Mucosa of descending colon (tissue), 3 donors: ENCODE measurements around the gene CSNK1E. TPM values are rescaled to one million over a fixed set of nuclear protein-coding genes. Genes with fewer than 3 reads are reported as not detected.

Experiments
- ATAC-seq: fragments of 200-7000 bp; cut with Tn5 transposase; one replicate; pipeline ENCODE4 v1.9.1; 2020; ENCODE audit warnings: mild to moderate bottlenecking, moderate library complexity
- DNase-seq, 3 donors: peaks; one replicate each; pipeline ENCODE4 v3.0.0-alpha.2; 2020
- H3K36me3 ChIP-seq: fragments of 200-600 bp; one replicate; pipeline ENCODE4 v1.8.0; 2021; ENCODE audit warnings: low read depth, mild to moderate bottlenecking
- H3K4me1 ChIP-seq: fragments of 200-600 bp; one replicate; pipeline ENCODE4 v1.8.0; 2021; ENCODE audit warnings: low read depth, mild to moderate bottlenecking
- H3K4me3 ChIP-seq: fragments of 200-600 bp; one replicate; pipeline ENCODE4 v1.8.0; 2021; ENCODE audit warnings: mild to moderate bottlenecking
- H3K9me3 ChIP-seq: fragments of 200-600 bp; one replicate; pipeline ENCODE4 v1.8.0; 2021; ENCODE audit warnings: mild to moderate bottlenecking
- CTCF ChIP-seq: fragments of 200-600 bp; IDR thresholded peaks from one replicate; pipeline ENCODE4 v1.8.0; 2022; ENCODE audit warnings: antibody characterized with exemption, mild to moderate bottlenecking
- intact Hi-C, 2 donors: fragments of 100-400 bp; cut with DNase I in 1 of 2; cut with micrococcal nuclease in 1 of 2; formaldehyde crosslinking; loops; one replicate each; pipeline versions ENCODE4 v1.11.0 to v1.11.1; 2022; cut with DNase I, micrococcal nuclease
- total RNA-seq, 3 donors: library from RNA; stranded (reverse); fragmentation: NEBNext Ultra II Directional in 2 of 3; extraction: Animal tissue kit (Norgen Biotek cat#: 25700) in 2 of 3; gene quantifications; one replicate each; pipeline versions ENCODE4 v1.2.1 to v1.2.4, GENCODE V29; 2021 to 2023
- donor health status: DM: no; HTN: no; CAD: no; lungs with moderate emphysema.
- donor health status: DM: no; HTN: no; CAD: no.
- donor health status: DM: no; HTN: yes; CAD: no.

CSNK1E gene
- total RNA-seq, 3 donors from 2014 or later, result 87.8 to 100 (median 89.8) TPM

- no peaks in the 10 kb centered on the region for H3K9me3 ChIP-seq
- no peak overlapping the region for H3K4me3 ChIP-seq
- DNase-seq (no peak), ATAC-seq (no peak)
- intact Hi-C loops, result no loop called here
- TF ChIP-seq CTCF, result no peak
- H3K4me1 ChIP-seq, result peaks cover 3% of the 10 kb centered on the region
- no peaks in the 10 kb centered on the region for H3K36me3 ChIP-seq
These were observed 17.8 kb upstream of the CSNK1E start for GRCh38 chr22:38335077-38335476.

GRCh38 chr22:38327805-38328204 is 10.6 kb upstream of the CSNK1E start:
- Histone ChIP-seq H3K4me3 (no peak overlapping the region), H3K9me3 (no peaks in the 10 kb centered on the region), H3K4me1 (no peaks in the 10 kb centered on the region), H3K36me3 (no peaks in the 10 kb centered on the region)
- intact Hi-C loops, result no loop called here
- no peak for TF ChIP-seq CTCF
- no peak for ATAC-seq
- no peak for DNase-seq

- Histone ChIP-seq H3K9me3 (no peaks in the 10 kb centered on the region), H3K4me3 (no peak overlapping the region), H3K36me3 (no peaks in the 10 kb centered on the region), H3K4me1 (no peaks in the 10 kb centered on the region)
- intact Hi-C loops, result no loop called here
- no peak for TF ChIP-seq CTCF
- no peak for ATAC-seq
- no peak for DNase-seq
These were observed 10.2 kb upstream of the CSNK1E start for GRCh38 chr22:38327396-38327795.

GRCh38 chr22:38325587-38325986 is 8.4 kb upstream of the CSNK1E start:
- H3K36me3 ChIP-seq, result no peaks in the 10 kb centered on the region
- DNase-seq (no peak), ATAC-seq (no peak)
- intact Hi-C loops, result no loop called here
- H3K9me3 ChIP-seq, result no peaks in the 10 kb centered on the region
- no peak overlapping the region for H3K4me3 ChIP-seq
- no peaks in the 10 kb centered on the region for H3K4me1 ChIP-seq
- TF ChIP-seq CTCF, result no peak

- intact Hi-C loops, result no loop called here
- H3K4me1 ChIP-seq, result peaks cover 13% of the 10 kb centered on the region
- no peaks in the 10 kb centered on the region for H3K9me3 ChIP-seq
- DNase-seq (no peak), ATAC-seq (no peak)
- no peak overlapping the region for H3K4me3 ChIP-seq
- no peaks in the 10 kb centered on the region for H3K36me3 ChIP-seq
- TF ChIP-seq CTCF, result no peak
These were observed 3.6 kb upstream of the CSNK1E start for GRCh38 chr22:38320605-38321402.
